HL-60 (cell line): ENCODE data around the gene CPB2.

ENCODE experiments used
- DNase-seq, 2 experiments: peaks; one replicate each; pipeline ENCODE4 v3.0.0-alpha.2; 2010 to 2020; ENCODE audit warnings: low read depth in 1 of 2, low spot score in 1 of 2
- H3K27ac ChIP-seq: fragments of 250-450 bp; sonication (Bioruptor Pico); replicated peaks from 2 replicates; pipeline ENCODE4 v1.5.1; 2020; ENCODE audit warnings: mild to moderate bottlenecking, moderate library complexity
- H3K27me3 ChIP-seq: fragments of 250-450 bp; sonication (Bioruptor Pico); 2 replicates; pipeline ENCODE4 v1.5.1; 2021; ENCODE audit warnings: mild to moderate bottlenecking, moderate library complexity; ENCODE audit not compliant: insufficient read depth, poor library complexity, severe bottlenecking
- H3K4me3 ChIP-seq: replicated peaks from 2 replicates; pipeline ENCODE4 v1.5.1; 2011; ENCODE audit warnings: mild to moderate bottlenecking, control low read depth, low read length; ENCODE audit not compliant: insufficient read depth
- GABPA ChIP-seq: IDR thresholded peaks from 2 replicates; pipeline ENCODE4 v1.6.1; 2012; ENCODE audit warnings: low read depth
- POLR2AphosphoS5 ChIP-seq: IDR thresholded peaks from 2 replicates; pipeline ENCODE4 v1.6.1; 2012; ENCODE audit warnings: low read depth
- SPI1 ChIP-seq: IDR thresholded peaks from 2 replicates; pipeline ENCODE4 v1.6.1; 2012; ENCODE audit warnings: low read depth, mild to moderate bottlenecking, borderline replicate concordance
- TF ChIP-seq, protein P1 (sequence below): IDR thresholded peaks from one replicate; pipeline ENCODE4 v1.5.1; 2011; ENCODE audit warnings: low read length, control low read depth, inconsistent platforms; ENCODE audit not compliant: insufficient read depth
- TF ChIP-seq, protein P2 (sequence below): IDR thresholded peaks from 2 replicates; pipeline ENCODE4 v1.6.1; 2012; ENCODE audit warnings: low read depth; ENCODE audit not compliant: insufficient replicate concordance

CPB2 gene

DNA sequence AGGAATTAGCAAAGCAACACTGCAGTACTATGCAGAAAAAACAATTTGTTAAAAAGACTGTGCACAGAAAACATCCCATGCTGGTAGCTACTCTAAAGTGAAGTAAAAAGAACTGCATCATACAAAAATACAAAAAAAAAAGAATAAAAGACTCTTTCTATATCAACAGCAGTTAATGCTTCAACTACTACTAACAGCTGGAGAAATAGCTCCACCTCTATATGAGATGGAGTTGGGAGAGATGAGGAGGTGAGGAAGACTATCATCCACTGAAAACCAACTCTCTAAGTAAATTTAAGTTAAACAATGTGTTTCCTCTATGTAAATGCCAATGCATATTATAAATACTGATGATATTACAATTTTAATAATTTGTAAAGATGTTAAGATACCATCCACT, 54.1 kb downstream of the CPB2 start:
- no peaks in the 10 kb centered on the region for H3K27me3 ChIP-seq
- no peak for DNase-seq
- peak overlapping the region; percentile 69 for H3K4me3 ChIP-seq

DNA sequence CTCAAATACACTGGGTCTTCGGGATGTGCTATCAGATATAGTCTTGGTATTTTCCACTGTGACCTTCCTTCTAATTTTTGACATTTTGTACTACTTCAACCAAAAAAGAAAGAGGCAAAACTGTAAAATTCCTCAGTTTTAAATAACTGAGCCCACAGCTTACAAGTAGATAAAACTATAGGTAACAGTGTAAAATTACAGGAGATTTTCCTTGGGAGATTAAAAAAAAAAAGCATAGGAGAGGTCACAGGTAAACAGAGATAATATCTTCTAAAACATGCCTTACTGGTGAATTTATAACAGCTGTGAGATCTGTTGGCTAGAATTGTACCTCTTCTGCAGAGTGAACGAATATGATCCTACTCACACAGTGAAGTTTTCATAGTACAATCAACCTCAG, 59.4 kb downstream of the CPB2 start:
- Histone ChIP-seq H3K27me3 (no peaks in the 10 kb centered on the region), H3K27ac (no peak overlapping the region), H3K4me3 (no peak overlapping the region)
- no peak for DNase-seq
- TF ChIP-seq SPI1, result no peak
- no peak for TF ChIP-seq GABPA
- TF ChIP-seq POLR2AphosphoS5, result no peak
- TF ChIP-seq, protein P1, sequence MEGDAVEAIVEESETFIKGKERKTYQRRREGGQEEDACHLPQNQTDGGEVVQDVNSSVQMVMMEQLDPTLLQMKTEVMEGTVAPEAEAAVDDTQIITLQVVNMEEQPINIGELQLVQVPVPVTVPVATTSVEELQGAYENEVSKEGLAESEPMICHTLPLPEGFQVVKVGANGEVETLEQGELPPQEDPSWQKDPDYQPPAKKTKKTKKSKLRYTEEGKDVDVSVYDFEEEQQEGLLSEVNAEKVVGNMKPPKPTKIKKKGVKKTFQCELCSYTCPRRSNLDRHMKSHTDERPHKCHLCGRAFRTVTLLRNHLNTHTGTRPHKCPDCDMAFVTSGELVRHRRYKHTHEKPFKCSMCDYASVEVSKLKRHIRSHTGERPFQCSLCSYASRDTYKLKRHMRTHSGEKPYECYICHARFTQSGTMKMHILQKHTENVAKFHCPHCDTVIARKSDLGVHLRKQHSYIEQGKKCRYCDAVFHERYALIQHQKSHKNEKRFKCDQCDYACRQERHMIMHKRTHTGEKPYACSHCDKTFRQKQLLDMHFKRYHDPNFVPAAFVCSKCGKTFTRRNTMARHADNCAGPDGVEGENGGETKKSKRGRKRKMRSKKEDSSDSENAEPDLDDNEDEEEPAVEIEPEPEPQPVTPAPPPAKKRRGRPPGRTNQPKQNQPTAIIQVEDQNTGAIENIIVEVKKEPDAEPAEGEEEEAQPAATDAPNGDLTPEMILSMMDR, result no peak
- TF ChIP-seq, protein P2, sequence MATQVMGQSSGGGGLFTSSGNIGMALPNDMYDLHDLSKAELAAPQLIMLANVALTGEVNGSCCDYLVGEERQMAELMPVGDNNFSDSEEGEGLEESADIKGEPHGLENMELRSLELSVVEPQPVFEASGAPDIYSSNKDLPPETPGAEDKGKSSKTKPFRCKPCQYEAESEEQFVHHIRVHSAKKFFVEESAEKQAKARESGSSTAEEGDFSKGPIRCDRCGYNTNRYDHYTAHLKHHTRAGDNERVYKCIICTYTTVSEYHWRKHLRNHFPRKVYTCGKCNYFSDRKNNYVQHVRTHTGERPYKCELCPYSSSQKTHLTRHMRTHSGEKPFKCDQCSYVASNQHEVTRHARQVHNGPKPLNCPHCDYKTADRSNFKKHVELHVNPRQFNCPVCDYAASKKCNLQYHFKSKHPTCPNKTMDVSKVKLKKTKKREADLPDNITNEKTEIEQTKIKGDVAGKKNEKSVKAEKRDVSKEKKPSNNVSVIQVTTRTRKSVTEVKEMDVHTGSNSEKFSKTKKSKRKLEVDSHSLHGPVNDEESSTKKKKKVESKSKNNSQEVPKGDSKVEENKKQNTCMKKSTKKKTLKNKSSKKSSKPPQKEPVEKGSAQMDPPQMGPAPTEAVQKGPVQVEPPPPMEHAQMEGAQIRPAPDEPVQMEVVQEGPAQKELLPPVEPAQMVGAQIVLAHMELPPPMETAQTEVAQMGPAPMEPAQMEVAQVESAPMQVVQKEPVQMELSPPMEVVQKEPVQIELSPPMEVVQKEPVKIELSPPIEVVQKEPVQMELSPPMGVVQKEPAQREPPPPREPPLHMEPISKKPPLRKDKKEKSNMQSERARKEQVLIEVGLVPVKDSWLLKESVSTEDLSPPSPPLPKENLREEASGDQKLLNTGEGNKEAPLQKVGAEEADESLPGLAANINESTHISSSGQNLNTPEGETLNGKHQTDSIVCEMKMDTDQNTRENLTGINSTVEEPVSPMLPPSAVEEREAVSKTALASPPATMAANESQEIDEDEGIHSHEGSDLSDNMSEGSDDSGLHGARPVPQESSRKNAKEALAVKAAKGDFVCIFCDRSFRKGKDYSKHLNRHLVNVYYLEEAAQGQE, result no peak

More for the DNA sequence above, 54.1 kb downstream of the CPB2 start:
- H3K27ac ChIP-seq, result no peak overlapping the region
- TF ChIP-seq GABPA, result no peak
- no peak for TF ChIP-seq SPI1
- TF ChIP-seq POLR2AphosphoS5, result no peak
- TF ChIP-seq, protein P2, result no peak
- TF ChIP-seq, protein P1, result no peak

DNA sequence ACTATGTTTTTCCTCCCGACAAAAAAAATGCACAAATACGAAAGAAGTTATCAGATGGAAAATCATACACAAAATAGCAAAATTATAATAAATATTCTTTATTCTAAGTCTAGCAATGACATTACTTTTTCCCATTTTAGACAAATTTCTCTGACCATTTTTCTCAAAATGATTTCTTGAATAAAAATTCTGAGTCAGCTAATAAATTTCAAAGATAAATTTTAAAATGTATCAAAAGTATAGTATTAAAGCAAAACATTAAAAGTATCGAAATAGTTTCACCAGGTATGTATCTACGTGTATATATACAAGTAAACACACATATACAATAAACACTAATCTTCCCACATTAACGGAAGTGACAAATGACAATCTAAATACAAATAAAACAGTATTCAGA, 61.2 kb downstream of the CPB2 start:
- no peak overlapping the region for H3K27ac ChIP-seq
- H3K27me3 ChIP-seq, result no peaks in the 10 kb centered on the region
- no peak overlapping the region for H3K4me3 ChIP-seq
- no peak for DNase-seq
- TF ChIP-seq SPI1, result no peak

DNA sequence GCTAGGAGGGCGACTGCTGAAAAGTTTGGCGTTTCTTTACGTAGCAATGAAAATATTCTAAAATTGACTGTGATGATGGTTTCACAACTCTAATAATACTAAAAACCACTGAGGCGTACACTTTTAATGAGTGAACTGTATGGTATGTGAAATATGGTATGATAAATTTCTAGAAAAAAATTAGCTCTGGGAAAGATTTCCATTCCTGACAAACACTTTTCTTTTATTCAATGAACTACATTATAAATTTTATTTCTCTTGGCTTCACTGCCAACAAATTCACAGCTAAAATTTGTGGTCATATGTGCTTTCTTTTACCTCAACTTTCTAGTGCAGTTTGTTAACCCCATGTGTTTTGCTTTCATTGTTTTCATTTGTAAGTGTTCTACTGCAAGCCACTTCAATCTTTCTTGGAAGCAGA, 63.4 kb downstream of the CPB2 start:
- no peak overlapping the region for H3K4me3 ChIP-seq
- DNase-seq, result no peak
- TF ChIP-seq, protein P2, result no peak
- TF ChIP-seq POLR2AphosphoS5, result no peak
- TF ChIP-seq GABPA, result no peak
- no peak for TF ChIP-seq SPI1
- TF ChIP-seq, protein P1, result no peak
- H3K27me3 ChIP-seq, result no peaks in the 10 kb centered on the region
- no peak overlapping the region for H3K27ac ChIP-seq
